H9 (cell line): ENCODE results near the gene ALAS1. TPM values are rescaled to one million over a fixed set of nuclear protein-coding genes. Genes with fewer than 3 reads are reported as not detected.

Experiments used
- DNase-seq: peaks from one replicate; pipeline ENCODE4 v3.0.0-alpha.2; 2017
- H2AFZ ChIP-seq: one replicate; pipeline ENCODE4 v1.6.1; 2013; ENCODE audit warnings: mild to moderate bottlenecking, low read length, control low read depth, moderate library complexity
- H2AK5ac ChIP-seq: 2 replicates; pipeline ENCODE4 v1.6.1; 2013; ENCODE audit warnings: low read length, control low read depth, mixed read lengths; ENCODE audit not compliant: insufficient read length
- H2BK120ac ChIP-seq: one replicate; pipeline ENCODE4 v1.6.1; 2013; ENCODE audit warnings: low read depth, mild to moderate bottlenecking, low read length, control low read depth, inconsistent platforms; ENCODE audit not compliant: poor library complexity, severe bottlenecking
- H2BK12ac ChIP-seq: 2 replicates; pipeline ENCODE4 v1.6.1; 2013; ENCODE audit warnings: low read length, control low read depth, mixed read lengths, low read depth; ENCODE audit not compliant: insufficient read length
- H2BK15ac ChIP-seq: 2 replicates; pipeline ENCODE4 v1.6.1; 2013; ENCODE audit warnings: low read depth, low read length, control low read depth
- H2BK20ac ChIP-seq: one replicate; pipeline ENCODE4 v1.6.1; 2013; ENCODE audit warnings: low read depth, mild to moderate bottlenecking, low read length, control low read depth, inconsistent platforms; ENCODE audit not compliant: poor library complexity, severe bottlenecking
- H2BK5ac ChIP-seq: 2 replicates; pipeline ENCODE4 v1.6.1; 2013; ENCODE audit warnings: low read length, control low read depth, mixed read lengths; ENCODE audit not compliant: insufficient read length
- H3K14ac ChIP-seq: 2 replicates; pipeline ENCODE4 v1.6.1; 2013; ENCODE audit warnings: low read length, control low read depth; ENCODE audit not compliant: insufficient read depth
- H3K18ac ChIP-seq: 2 replicates; pipeline ENCODE4 v1.6.1; 2013; ENCODE audit warnings: low read depth, mild to moderate bottlenecking, mixed read lengths, low read length, control low read depth; ENCODE audit not compliant: insufficient read length
- H3K23ac ChIP-seq: 2 replicates; pipeline ENCODE4 v1.6.1; 2013; ENCODE audit warnings: low read length, control low read depth, mixed read lengths, low read depth; ENCODE audit not compliant: insufficient read length
- H3K23me2 ChIP-seq: 2 replicates; pipeline ENCODE4 v1.6.1; 2013; ENCODE audit warnings: low read depth, mild to moderate bottlenecking, mixed read lengths, low read length, control low read depth; ENCODE audit not compliant: insufficient read length, poor library complexity, severe bottlenecking
- H3K27ac ChIP-seq: 2 replicates; pipeline ENCODE4 v1.5.1; 2013; ENCODE audit warnings: low read length, control low read depth, mixed read lengths, low read depth; ENCODE audit not compliant: insufficient read length
- H3K27me3 ChIP-seq: 2 replicates; pipeline ENCODE4 v1.6.1; 2013; ENCODE audit warnings: low read length, control low read depth, inconsistent platforms; ENCODE audit not compliant: insufficient read depth
- H3K4ac ChIP-seq: 2 replicates; pipeline ENCODE4 v1.6.1; 2013; ENCODE audit warnings: low read depth, mild to moderate bottlenecking, control low read depth, inconsistent platforms, low read length, moderate library complexity
- H3K4me1 ChIP-seq: 2 replicates; pipeline ENCODE4 v1.6.1; 2013; ENCODE audit warnings: low read length, control low read depth, inconsistent platforms; ENCODE audit not compliant: insufficient read depth
- H3K4me2 ChIP-seq: 2 replicates; pipeline ENCODE4 v1.6.1; 2013; ENCODE audit warnings: low read length, control low read depth, mixed read lengths; ENCODE audit not compliant: insufficient read length, insufficient read depth
- H3K56ac ChIP-seq: 2 replicates; pipeline ENCODE4 v1.6.1; 2013; ENCODE audit warnings: low read depth, mild to moderate bottlenecking, mixed read lengths, low read length, control low read depth; ENCODE audit not compliant: insufficient read length
- H3K79me1 ChIP-seq: 2 replicates; pipeline ENCODE4 v1.6.1; 2013; ENCODE audit warnings: low read depth, mild to moderate bottlenecking, moderate library complexity, low read length, control low read depth, inconsistent platforms; ENCODE audit not compliant: insufficient read depth, poor library complexity, severe bottlenecking
- H3K79me2 ChIP-seq: 2 replicates; pipeline ENCODE4 v1.6.1; 2013; ENCODE audit warnings: low read length, control low read depth, inconsistent platforms; ENCODE audit not compliant: insufficient read depth
- H3K9ac ChIP-seq: 2 replicates; pipeline ENCODE4 v1.6.1; 2013; ENCODE audit warnings: low read length, control low read depth, mixed read lengths; ENCODE audit not compliant: insufficient read length; ENCODE audit errors: extremely low read depth
- H3K9me3 ChIP-seq: one replicate; pipeline ENCODE4 v1.6.1; 2013; ENCODE audit warnings: low read depth, low read length, inconsistent platforms; ENCODE audit not compliant: control insufficient read depth
- H3T11ph ChIP-seq: one replicate; pipeline ENCODE4 v1.6.1; 2013; ENCODE audit warnings: mild to moderate bottlenecking, low read length, control low read depth, inconsistent platforms
- H4K20me1 ChIP-seq: one replicate; pipeline ENCODE4 v1.6.1; 2013; ENCODE audit not compliant: control insufficient read depth, insufficient read length, insufficient read depth
- H4K5ac ChIP-seq: 2 replicates; pipeline ENCODE4 v1.6.1; 2013; ENCODE audit warnings: low read depth, mild to moderate bottlenecking, mixed read lengths, low read length, control low read depth; ENCODE audit not compliant: insufficient read length
- H4K8ac ChIP-seq: replicated peaks from 2 replicates; pipeline ENCODE4 v1.6.1; 2013; ENCODE audit warnings: low read length, control low read depth, mixed read lengths, low read depth; ENCODE audit not compliant: insufficient read length
- H4K91ac ChIP-seq: 2 replicates; pipeline ENCODE4 v1.6.1; 2013; ENCODE audit warnings: low read depth, mild to moderate bottlenecking, moderate library complexity, mixed read lengths, low read length, control low read depth; ENCODE audit not compliant: insufficient read length
- H3K27ac Mint-ChIP-seq, 3 experiments: 2 replicates in 2 of 3; 3 replicates in 1 of 3; pipeline ENCODE4 v1.8.0; 2020 to 2021; ENCODE audit warnings: mixed read lengths in 3 of 3, mild to moderate bottlenecking in 1 of 3, moderate library complexity in 1 of 3
- H3K27me3 Mint-ChIP-seq: 2 replicates; pipeline ENCODE4 v1.8.0; 2021; ENCODE audit warnings: low read depth, mild to moderate bottlenecking, moderate library complexity, mixed read lengths
- H3K36me3 Mint-ChIP-seq, 3 experiments: 2 replicates in 2 of 3; 3 replicates in 1 of 3; pipeline ENCODE4 v1.8.0; 2020 to 2021; ENCODE audit warnings: low read depth in 3 of 3, mixed read lengths in 3 of 3; ENCODE audit not compliant: insufficient read depth in 1 of 3
- H3K4me1 Mint-ChIP-seq, 2 experiments: 2 replicates each; pipeline ENCODE4 v1.8.0; 2020; ENCODE audit warnings: mixed read lengths in 2 of 2
- H3K4me3 Mint-ChIP-seq, 2 experiments: 2 replicates in 1 of 2; 3 replicates in 1 of 2; pipeline ENCODE4 v1.8.0; 2020 to 2021; ENCODE audit warnings: mild to moderate bottlenecking in 2 of 2, mixed read lengths in 2 of 2, moderate library complexity in 1 of 2
- H3K9me3 Mint-ChIP-seq, 2 experiments: 2 replicates in 1 of 2; 3 replicates in 1 of 2; pipeline ENCODE4 v1.8.0; 2020; ENCODE audit warnings: mild to moderate bottlenecking in 2 of 2, mixed read lengths in 2 of 2, moderate library complexity in 1 of 2
- WGBS: extraction: QIAGEN DNeasy Blood & Tissue Kit; methylation state at CpG from one replicate; pipeline ENCODE4 v1.1.7; 2013; ENCODE audit warnings: missing lambda C conversion rate, low lambda C conversion rate, mixed read lengths; ENCODE audit not compliant: insufficient read length; ENCODE audit errors: extremely low coverage; 5-methylcytosine and 5-hydroxymethylcytosine counted together
- total RNA-seq: library from RNA; stranded (reverse); gene quantifications from 2 replicates; pipeline ENCODE4 v1.2.1, GENCODE V29; 2021
- TF ChIP-seq, protein P1 (sequence below): fragments of 200-600 bp; sonication (generic); conservative IDR thresholded peaks from 3 replicates; pipeline ENCODE4 v1.8.0; 2021; ENCODE audit warnings: antibody characterized with exemption, mild to moderate bottlenecking

ALAS1 gene
- total RNA-seq, 1 experiment from 2014 or later: 39.1 TPM

DNA sequence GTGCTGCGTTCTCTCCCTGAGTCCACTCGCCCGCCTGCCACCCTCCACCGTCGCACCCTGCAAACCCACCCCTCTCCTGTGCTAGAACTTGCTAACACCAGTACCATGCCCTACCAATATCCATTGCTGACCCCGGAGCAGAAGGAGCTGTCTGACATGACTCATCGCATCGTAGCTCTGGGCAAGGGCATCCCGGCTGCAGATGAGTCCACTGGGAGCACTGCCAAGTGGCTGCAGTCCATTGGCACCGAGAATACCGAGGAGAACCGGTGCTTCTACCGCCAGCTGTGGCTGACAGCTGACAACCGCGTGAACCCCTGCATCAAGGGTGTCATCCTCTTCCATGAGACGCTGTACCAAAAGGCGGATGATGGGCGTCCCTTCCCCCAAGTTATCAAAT lies 4.9 kb upstream of the ALAS1 start:
- no peak overlapping the region for H3K14ac ChIP-seq
- TF ChIP-seq, protein P1, sequence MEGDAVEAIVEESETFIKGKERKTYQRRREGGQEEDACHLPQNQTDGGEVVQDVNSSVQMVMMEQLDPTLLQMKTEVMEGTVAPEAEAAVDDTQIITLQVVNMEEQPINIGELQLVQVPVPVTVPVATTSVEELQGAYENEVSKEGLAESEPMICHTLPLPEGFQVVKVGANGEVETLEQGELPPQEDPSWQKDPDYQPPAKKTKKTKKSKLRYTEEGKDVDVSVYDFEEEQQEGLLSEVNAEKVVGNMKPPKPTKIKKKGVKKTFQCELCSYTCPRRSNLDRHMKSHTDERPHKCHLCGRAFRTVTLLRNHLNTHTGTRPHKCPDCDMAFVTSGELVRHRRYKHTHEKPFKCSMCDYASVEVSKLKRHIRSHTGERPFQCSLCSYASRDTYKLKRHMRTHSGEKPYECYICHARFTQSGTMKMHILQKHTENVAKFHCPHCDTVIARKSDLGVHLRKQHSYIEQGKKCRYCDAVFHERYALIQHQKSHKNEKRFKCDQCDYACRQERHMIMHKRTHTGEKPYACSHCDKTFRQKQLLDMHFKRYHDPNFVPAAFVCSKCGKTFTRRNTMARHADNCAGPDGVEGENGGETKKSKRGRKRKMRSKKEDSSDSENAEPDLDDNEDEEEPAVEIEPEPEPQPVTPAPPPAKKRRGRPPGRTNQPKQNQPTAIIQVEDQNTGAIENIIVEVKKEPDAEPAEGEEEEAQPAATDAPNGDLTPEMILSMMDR: no peak
- no peaks in the 10 kb centered on the region for H3K36me3 Mint-ChIP-seq
- no peak overlapping the region for H3K56ac ChIP-seq
- H3K4me2 ChIP-seq: no peak overlapping the region
- no peak overlapping the region for H4K91ac ChIP-seq
- no peaks in the 10 kb centered on the region for H3K9me3 ChIP-seq
- no peak overlapping the region for H3T11ph ChIP-seq
- H2BK5ac ChIP-seq: no peak overlapping the region
- no peak overlapping the region for H2AK5ac ChIP-seq
- no peak for DNase-seq
- no peak overlapping the region for H3K23ac ChIP-seq
- no peak overlapping the region for H2BK120ac ChIP-seq
- no peak overlapping the region for H2BK12ac ChIP-seq
- H4K5ac ChIP-seq: no peak overlapping the region
- no peak overlapping the region for H2BK15ac ChIP-seq
- no peaks in the 10 kb centered on the region for H3K9me3 Mint-ChIP-seq
- H4K8ac ChIP-seq: no peak overlapping the region
- peaks cover 12% of the 10 kb centered on the region for H3K27me3 Mint-ChIP-seq
- H4K20me1 ChIP-seq: no peaks in the 10 kb centered on the region
- peaks cover 3% of the 10 kb centered on the region for H3K23me2 ChIP-seq
- no peak overlapping the region for H3K4me3 Mint-ChIP-seq
- H3K27ac ChIP-seq: no peak overlapping the region
- H2BK20ac ChIP-seq: no peak overlapping the region
- no peaks in the 10 kb centered on the region for H3K4me1 ChIP-seq
- H3K27ac Mint-ChIP-seq: no peak overlapping the region
- H2AFZ ChIP-seq: no peak overlapping the region
- H3K79me1 ChIP-seq: no peaks in the 10 kb centered on the region
- H3K27me3 ChIP-seq: no peaks in the 10 kb centered on the region; the same call in 1 of the 2 replicates
- no peaks in the 10 kb centered on the region for H3K79me2 ChIP-seq
- peaks cover 8 to 15% of the 10 kb centered on the region in 2 experiments for H3K4me1 Mint-ChIP-seq
- H3K18ac ChIP-seq: no peak overlapping the region
- WGBS: no CpG with 5 or more reads among the region's 18 CpGs
- no peak overlapping the region for H3K4ac ChIP-seq
- no peak overlapping the region for H3K9ac ChIP-seq
